H9 (cell line): ENCODE data around the gene ZNRF1. TPM values are rescaled to one million over a fixed set of nuclear protein-coding genes. Genes with fewer than 3 reads are reported as not detected.

Source experiments
- DNase-seq: peaks from one replicate; pipeline ENCODE4 v3.0.0-alpha.2; 2017
- H2AFZ ChIP-seq: one replicate; pipeline ENCODE4 v1.6.1; 2013; ENCODE audit warnings: mild to moderate bottlenecking, low read length, control low read depth, moderate library complexity
- H2AK5ac ChIP-seq: 2 replicates; pipeline ENCODE4 v1.6.1; 2013; ENCODE audit warnings: low read length, control low read depth, mixed read lengths; ENCODE audit not compliant: insufficient read length
- H2BK120ac ChIP-seq: one replicate; pipeline ENCODE4 v1.6.1; 2013; ENCODE audit warnings: low read depth, mild to moderate bottlenecking, low read length, control low read depth, inconsistent platforms; ENCODE audit not compliant: poor library complexity, severe bottlenecking
- H2BK12ac ChIP-seq: 2 replicates; pipeline ENCODE4 v1.6.1; 2013; ENCODE audit warnings: low read length, control low read depth, mixed read lengths, low read depth; ENCODE audit not compliant: insufficient read length
- H2BK15ac ChIP-seq: 2 replicates; pipeline ENCODE4 v1.6.1; 2013; ENCODE audit warnings: low read depth, low read length, control low read depth
- H2BK20ac ChIP-seq: one replicate; pipeline ENCODE4 v1.6.1; 2013; ENCODE audit warnings: low read depth, mild to moderate bottlenecking, low read length, control low read depth, inconsistent platforms; ENCODE audit not compliant: poor library complexity, severe bottlenecking
- H2BK5ac ChIP-seq: 2 replicates; pipeline ENCODE4 v1.6.1; 2013; ENCODE audit warnings: low read length, control low read depth, mixed read lengths; ENCODE audit not compliant: insufficient read length
- H3K14ac ChIP-seq: 2 replicates; pipeline ENCODE4 v1.6.1; 2013; ENCODE audit warnings: low read length, control low read depth; ENCODE audit not compliant: insufficient read depth
- H3K18ac ChIP-seq: 2 replicates; pipeline ENCODE4 v1.6.1; 2013; ENCODE audit warnings: low read depth, mild to moderate bottlenecking, mixed read lengths, low read length, control low read depth; ENCODE audit not compliant: insufficient read length
- H3K23ac ChIP-seq: 2 replicates; pipeline ENCODE4 v1.6.1; 2013; ENCODE audit warnings: low read length, control low read depth, mixed read lengths, low read depth; ENCODE audit not compliant: insufficient read length
- H3K23me2 ChIP-seq: 2 replicates; pipeline ENCODE4 v1.6.1; 2013; ENCODE audit warnings: low read depth, mild to moderate bottlenecking, mixed read lengths, low read length, control low read depth; ENCODE audit not compliant: insufficient read length, poor library complexity, severe bottlenecking
- H3K27ac ChIP-seq: 2 replicates; pipeline ENCODE4 v1.5.1; 2013; ENCODE audit warnings: low read length, control low read depth, mixed read lengths, low read depth; ENCODE audit not compliant: insufficient read length
- H3K27me3 ChIP-seq: 2 replicates; pipeline ENCODE4 v1.6.1; 2013; ENCODE audit warnings: low read length, control low read depth, inconsistent platforms; ENCODE audit not compliant: insufficient read depth
- H3K4ac ChIP-seq: 2 replicates; pipeline ENCODE4 v1.6.1; 2013; ENCODE audit warnings: low read depth, mild to moderate bottlenecking, control low read depth, inconsistent platforms, low read length, moderate library complexity
- H3K4me1 ChIP-seq: 2 replicates; pipeline ENCODE4 v1.6.1; 2013; ENCODE audit warnings: low read length, control low read depth, inconsistent platforms; ENCODE audit not compliant: insufficient read depth
- H3K4me2 ChIP-seq: 2 replicates; pipeline ENCODE4 v1.6.1; 2013; ENCODE audit warnings: low read length, control low read depth, mixed read lengths; ENCODE audit not compliant: insufficient read length, insufficient read depth
- H3K56ac ChIP-seq: 2 replicates; pipeline ENCODE4 v1.6.1; 2013; ENCODE audit warnings: low read depth, mild to moderate bottlenecking, mixed read lengths, low read length, control low read depth; ENCODE audit not compliant: insufficient read length
- H3K79me1 ChIP-seq: 2 replicates; pipeline ENCODE4 v1.6.1; 2013; ENCODE audit warnings: low read depth, mild to moderate bottlenecking, moderate library complexity, low read length, control low read depth, inconsistent platforms; ENCODE audit not compliant: insufficient read depth, poor library complexity, severe bottlenecking
- H3K79me2 ChIP-seq: 2 replicates; pipeline ENCODE4 v1.6.1; 2013; ENCODE audit warnings: low read length, control low read depth, inconsistent platforms; ENCODE audit not compliant: insufficient read depth
- H3K9ac ChIP-seq: 2 replicates; pipeline ENCODE4 v1.6.1; 2013; ENCODE audit warnings: low read length, control low read depth, mixed read lengths; ENCODE audit not compliant: insufficient read length; ENCODE audit errors: extremely low read depth
- H3K9me3 ChIP-seq: one replicate; pipeline ENCODE4 v1.6.1; 2013; ENCODE audit warnings: low read depth, low read length, inconsistent platforms; ENCODE audit not compliant: control insufficient read depth
- H3T11ph ChIP-seq: one replicate; pipeline ENCODE4 v1.6.1; 2013; ENCODE audit warnings: mild to moderate bottlenecking, low read length, control low read depth, inconsistent platforms
- H4K20me1 ChIP-seq: one replicate; pipeline ENCODE4 v1.6.1; 2013; ENCODE audit not compliant: control insufficient read depth, insufficient read length, insufficient read depth
- H4K5ac ChIP-seq: 2 replicates; pipeline ENCODE4 v1.6.1; 2013; ENCODE audit warnings: low read depth, mild to moderate bottlenecking, mixed read lengths, low read length, control low read depth; ENCODE audit not compliant: insufficient read length
- H4K8ac ChIP-seq: replicated peaks from 2 replicates; pipeline ENCODE4 v1.6.1; 2013; ENCODE audit warnings: low read length, control low read depth, mixed read lengths, low read depth; ENCODE audit not compliant: insufficient read length
- H4K91ac ChIP-seq: 2 replicates; pipeline ENCODE4 v1.6.1; 2013; ENCODE audit warnings: low read depth, mild to moderate bottlenecking, moderate library complexity, mixed read lengths, low read length, control low read depth; ENCODE audit not compliant: insufficient read length
- H3K27ac Mint-ChIP-seq, 3 experiments: 2 replicates in 2 of 3; 3 replicates in 1 of 3; pipeline ENCODE4 v1.8.0; 2020 to 2021; ENCODE audit warnings: mixed read lengths in 3 of 3, mild to moderate bottlenecking in 1 of 3, moderate library complexity in 1 of 3
- H3K27me3 Mint-ChIP-seq: 2 replicates; pipeline ENCODE4 v1.8.0; 2021; ENCODE audit warnings: low read depth, mild to moderate bottlenecking, moderate library complexity, mixed read lengths
- H3K36me3 Mint-ChIP-seq, 3 experiments: 2 replicates in 2 of 3; 3 replicates in 1 of 3; pipeline ENCODE4 v1.8.0; 2020 to 2021; ENCODE audit warnings: low read depth in 3 of 3, mixed read lengths in 3 of 3; ENCODE audit not compliant: insufficient read depth in 1 of 3
- H3K4me1 Mint-ChIP-seq, 2 experiments: 2 replicates each; pipeline ENCODE4 v1.8.0; 2020; ENCODE audit warnings: mixed read lengths in 2 of 2
- H3K4me3 Mint-ChIP-seq, 2 experiments: 2 replicates in 1 of 2; 3 replicates in 1 of 2; pipeline ENCODE4 v1.8.0; 2020 to 2021; ENCODE audit warnings: mild to moderate bottlenecking in 2 of 2, mixed read lengths in 2 of 2, moderate library complexity in 1 of 2
- H3K9me3 Mint-ChIP-seq, 2 experiments: 2 replicates in 1 of 2; 3 replicates in 1 of 2; pipeline ENCODE4 v1.8.0; 2020; ENCODE audit warnings: mild to moderate bottlenecking in 2 of 2, mixed read lengths in 2 of 2, moderate library complexity in 1 of 2
- CTCF ChIP-seq: fragments of 200-600 bp; sonication (generic); conservative IDR thresholded peaks from 3 replicates; pipeline ENCODE4 v1.8.0; 2021; ENCODE audit warnings: antibody characterized with exemption, mild to moderate bottlenecking
- WGBS: extraction: QIAGEN DNeasy Blood & Tissue Kit; methylation state at CpG from one replicate; pipeline ENCODE4 v1.1.7; 2013; ENCODE audit warnings: missing lambda C conversion rate, low lambda C conversion rate, mixed read lengths; ENCODE audit not compliant: insufficient read length; ENCODE audit errors: extremely low coverage; 5-methylcytosine and 5-hydroxymethylcytosine counted together
- total RNA-seq: library from RNA; stranded (reverse); gene quantifications from 2 replicates; pipeline ENCODE4 v1.2.1, GENCODE V29; 2021

ZNRF1 gene
- total RNA-seq, 1 experiment from 2014 or later = 49.6 TPM

GRCh38 chr16:75112734-75113491 is 114.1 kb downstream of the ZNRF1 start:
- peaks cover 6% of the 10 kb centered on the region; the same call in 1 of the 2 replicates for H3K4me1 ChIP-seq
- peaks cover 0 to 4% (median 2%) of the 10 kb centered on the region in 3 experiments; a peak in 4 of 7 replicates for H3K36me3 Mint-ChIP-seq
- H3K9me3 ChIP-seq = no peaks in the 10 kb centered on the region
- H3T11ph ChIP-seq = no peak overlapping the region
- H2BK5ac ChIP-seq = no peak overlapping the region
- H3K4me3 Mint-ChIP-seq = peak overlapping the region in 1 of 2 experiments; percentile 69; a peak in 2 of 5 replicates
- H3K23me2 ChIP-seq = no peaks in the 10 kb centered on the region
- no CpG with 5 or more reads among the region's 14 CpGs for WGBS
- no peak overlapping the region for H4K91ac ChIP-seq
- H2BK120ac ChIP-seq = no peak overlapping the region
- H3K4me1 Mint-ChIP-seq = peaks cover 49 to 67% of the 10 kb centered on the region in 2 experiments
- TF ChIP-seq CTCF = no peak
- H3K4me2 ChIP-seq = no peak overlapping the region
- no peaks in the 10 kb centered on the region for H3K79me1 ChIP-seq
- no peak overlapping the region for H3K9ac ChIP-seq
- no peak overlapping the region for H3K18ac ChIP-seq
- H2BK12ac ChIP-seq = no peak overlapping the region
- H2AK5ac ChIP-seq = no peak overlapping the region
- no peaks in the 10 kb centered on the region for H3K27me3 ChIP-seq
- H3K14ac ChIP-seq = no peak overlapping the region; the same call in 1 of the 2 replicates
- 0 out of 5 replicates have a peak, but pooled peaks cover 0 to 3% of the 10 kb centered on the region in 2 experiments for H3K9me3 Mint-ChIP-seq
- no peak overlapping the region; the same call in 1 of the 2 replicates for H3K4ac ChIP-seq
- peak; percentile 40 for DNase-seq
- H2BK20ac ChIP-seq = no peak overlapping the region
- no peak overlapping the region for H2AFZ ChIP-seq
- no peak overlapping the region for H4K8ac ChIP-seq
- H3K79me2 ChIP-seq = no peaks in the 10 kb centered on the region
- H3K27me3 Mint-ChIP-seq = peaks cover 4% of the 10 kb centered on the region; the same call in 1 of the 2 replicates
- peak overlapping the region; percentile 48 to 94 (median 92); a peak in 6 of 7 replicates for H3K27ac Mint-ChIP-seq
- no peak overlapping the region for H3K27ac ChIP-seq
- H4K20me1 ChIP-seq = no peaks in the 10 kb centered on the region
- no peak overlapping the region for H3K23ac ChIP-seq
- H2BK15ac ChIP-seq = no peak overlapping the region
- no peak overlapping the region for H3K56ac ChIP-seq
- no peak overlapping the region for H4K5ac ChIP-seq
